ENCODE results near the gene INVS. TPM values are rescaled to one million over a fixed set of nuclear protein-coding genes. Genes with fewer than 3 reads are reported as not detected.

INVS gene
- total and polyA plus RNA-seq, 2 donors (not counting 1 experiment from before 2014, with no cell fraction given): 13.9 to 37.0 TPM

GRCh38 chr9:100315561-100315960, 216.5 kb downstream of the INVS start:
- Histone ChIP-seq H2AFZ (ENCODE audit: insufficient read depth, low read depth, low read length, poor library complexity, severe bottlenecking) (no peak overlapping the region), H3K36me3 (replicated peaks in 1 of 2; ENCODE audit: control extremely low read depth in 1 of 2, control insufficient read depth in 1 of 2, extremely low read depth in 1 of 2, insufficient read depth in 2 of 2, low read length in 1 of 2) (peaks cover 3 to 35% of the 10 kb centered on the region in 2 experiments), H3K9me3 (ENCODE audit: control extremely low read depth in 1 of 3, control insufficient read depth in 2 of 3, insufficient read depth in 1 of 3, low read length in 2 of 3) (no peaks in the 10 kb centered on the region), H3K79me2 (ENCODE audit: control insufficient read depth, insufficient read depth, low read length) (peaks cover 19% of the 10 kb centered on the region), H3K9ac (ENCODE audit: low read length) (no peak overlapping the region), H3K27me3 (replicated peaks in 1 of 4; ENCODE audit: control extremely low read depth in 1 of 4, control insufficient read depth in 3 of 4, insufficient read depth in 4 of 4, low read length in 3 of 4) (no peaks in the 10 kb centered on the region), H4K20me1 (ENCODE audit: control insufficient read depth, insufficient read depth, low read length, poor library complexity, severe bottlenecking) (no peaks in the 10 kb centered on the region), H3K27ac (ENCODE audit: low read length in 2 of 2) (no peak overlapping the region), H3K4me1 (ENCODE audit: control insufficient read depth in 2 of 2, insufficient read depth in 2 of 2, low read length in 2 of 2) (no peaks in the 10 kb centered on the region), H3K4me2 (replicated peaks; ENCODE audit: low read depth, low read length, poor library complexity, severe bottlenecking) (no peak overlapping the region), H3K4me3 (ENCODE audit: control extremely low read depth in 1 of 5, extremely low read depth in 1 of 5, insufficient read depth in 1 of 5, low read depth in 2 of 5, low read length in 4 of 5) (no peak overlapping the region)
- TF ChIP-seq CTCF (IDR thresholded peaks at IDR 0.05) (no peak), EZH2 (IDR thresholded peaks at IDR 0.05; ENCODE audit: borderline replicate concordance, insufficient read depth, low read depth, low read length, poor library complexity, severe bottlenecking) (no peak)
- Mint-ChIP-seq H3K27ac (no peak overlapping the region), H3K9me3 (ENCODE audit: insufficient read depth) (no peaks in the 10 kb centered on the region), H3K4me3 (no peak overlapping the region), H3K27me3 (no peaks in the 10 kb centered on the region), H3K4me1 (peaks cover 1% of the 10 kb centered on the region)
- ChIA-PET POLR2A (no interaction called here), CTCF (interaction anchor here (2.7 kb wide), 1 partner anchor 10 kb away, joined by 11 read pairs; no protein-coding TSS in a partner anchor)
- intact Hi-C loops (cut with micrococcal nuclease): no loop called here
- 100% methylated on average over 1 of the region's 4 CpGs for WGBS (ENCODE audit: insufficient coverage)
- ATAC-seq (ENCODE audit: low read depth) (no peak), DNase-seq (no peak)

- no peak overlapping the region for H3K27ac Mint-ChIP-seq
- Histone ChIP-seq H4K20me1 (ENCODE audit: control insufficient read depth, insufficient read depth, low read length, poor library complexity, severe bottlenecking) (no peaks in the 10 kb centered on the region), H3K79me2 (ENCODE audit: control insufficient read depth, insufficient read depth, low read length) (peaks cover 22% of the 10 kb centered on the region), H3K4me1 (ENCODE audit: control insufficient read depth in 2 of 2, insufficient read depth in 2 of 2, low read length in 2 of 2) (no peaks in the 10 kb centered on the region), H2AFZ (ENCODE audit: insufficient read depth, low read depth, low read length, poor library complexity, severe bottlenecking) (no peak overlapping the region), H3K4me2 (replicated peaks; ENCODE audit: low read depth, low read length, poor library complexity, severe bottlenecking) (no peak overlapping the region), H3K4me3 (ENCODE audit: control extremely low read depth in 1 of 5, extremely low read depth in 1 of 5, insufficient read depth in 1 of 5, low read depth in 2 of 5, low read length in 4 of 5) (no peak overlapping the region), H3K9me3 (ENCODE audit: control extremely low read depth in 1 of 3, control insufficient read depth in 2 of 3, insufficient read depth in 1 of 3, low read length in 2 of 3) (no peaks in the 10 kb centered on the region), H3K36me3 (replicated peaks in 1 of 2; ENCODE audit: control extremely low read depth in 1 of 2, control insufficient read depth in 1 of 2, extremely low read depth in 1 of 2, insufficient read depth in 2 of 2, low read length in 1 of 2) (peaks cover 0 to 41% of the 10 kb centered on the region in 2 experiments), H3K27ac (ENCODE audit: low read length in 2 of 2) (no peak overlapping the region), H3K27me3 (replicated peaks in 1 of 4; ENCODE audit: control extremely low read depth in 1 of 4, control insufficient read depth in 3 of 4, insufficient read depth in 4 of 4, low read length in 3 of 4) (no peaks in the 10 kb centered on the region), H3K9ac (ENCODE audit: low read length) (no peak overlapping the region)
- no peak overlapping the region for H3K4me3 Mint-ChIP-seq
- no peaks in the 10 kb centered on the region for H3K9me3 Mint-ChIP-seq (ENCODE audit: insufficient read depth)
- H3K27me3 Mint-ChIP-seq: no peaks in the 10 kb centered on the region
- ChIA-PET POLR2A (no interaction called here), CTCF (interaction anchor here (2.7 kb wide), 1 partner anchor 8 kb away, joined by 11 read pairs; no protein-coding TSS in a partner anchor)
- WGBS (ENCODE audit: insufficient coverage): no CpG with 5 or more reads among the region's 1 CpG
- TF ChIP-seq EZH2 (IDR thresholded peaks at IDR 0.05; ENCODE audit: borderline replicate concordance, insufficient read depth, low read depth, low read length, poor library complexity, severe bottlenecking): no peak
- DNase-seq: no peak
- H3K4me1 Mint-ChIP-seq: peaks cover 1% of the 10 kb centered on the region
- intact Hi-C loops (cut with micrococcal nuclease): no loop called here
- no peak for ATAC-seq (ENCODE audit: low read depth)
Observed at GRCh38 chr9:100317706-100318105, 218.7 kb downstream of the INVS start.
